HFF-Myc (cell line): ENCODE results near the gene MRPS2.

Experiments
- DNase-seq: peaks from one replicate; pipeline ENCODE4 v3.0.0-alpha.2; 2011; ENCODE audit warnings: low read depth; ENCODE audit errors: extremely low read depth
- H3K4me3 ChIP-seq: replicated peaks from 2 replicates; pipeline ENCODE4 v1.5.1; 2011; ENCODE audit warnings: low read depth, mild to moderate bottlenecking, control low read depth, low read length
- CTCF ChIP-seq: IDR thresholded peaks from 2 replicates; pipeline ENCODE4 v1.5.1; 2012; ENCODE audit warnings: mild to moderate bottlenecking, low read depth, low read length, control low read depth; ENCODE audit errors: missing control alignments

MRPS2 gene

GRCh38 chr9:135517407-135517822, 16.9 kb downstream of the MRPS2 start:
- H3K4me3 ChIP-seq: no peak overlapping the region
- TF ChIP-seq CTCF: no peak
- DNase-seq: no peak

- H3K4me3 ChIP-seq: no peak overlapping the region
- no peak for TF ChIP-seq CTCF
- DNase-seq: no peak
Observed at GRCh38 chr9:135519179-135519971, 18.9 kb downstream of the MRPS2 start.

GRCh38 chr9:135520916-135521607, 20.6 kb downstream of the MRPS2 start, which contains the start of gene LCN1:
TSS of gene LCN1 (plus strand) at chr9:135521440. CDS start at chr9:135521498, 58 bp downstream.
- no peak within 1 kb of the TSS for H3K4me3 ChIP-seq
- TF ChIP-seq CTCF: no peak
- no peak for DNase-seq

GRCh38 chr9:135521608-135522095, 21.2 kb downstream of the MRPS2 start:
- no peak overlapping the region for H3K4me3 ChIP-seq
- no peak for TF ChIP-seq CTCF
- no peak for DNase-seq

- no peak overlapping the region for H3K4me3 ChIP-seq
- no peak for DNase-seq
- TF ChIP-seq CTCF: no peak
Observed at GRCh38 chr9:135522137-135522877, 21.8 kb downstream of the MRPS2 start.

- DNase-seq: no peak
- no peak overlapping the region for H3K4me3 ChIP-seq
- no peak for TF ChIP-seq CTCF
Observed at GRCh38 chr9:135522931-135523330, 22.4 kb downstream of the MRPS2 start.
